ENCODE measurements around the gene MED1. TPM values are rescaled to one million over a fixed set of nuclear protein-coding genes. Genes with fewer than 3 reads are reported as not detected.

The MED1 gene
- total RNA-seq, 1 donor from 2014 or later: 39.9 TPM

- DNase-seq (ENCODE audit: low read depth): no peak
- TF ChIP-seq CTCF (IDR thresholded peaks at IDR 0.05; ENCODE audit: insufficient read depth, low read length, poor library complexity, severe bottlenecking): no peak
- no peaks in the 10 kb centered on the region for H3K36me3 ChIP-seq (ENCODE audit: control insufficient read depth, insufficient read depth, low read length)
- no peak overlapping the region for H3K4me3 ChIP-seq (ENCODE audit: low read depth, low read length)
- H3K27me3 ChIP-seq (ENCODE audit: control insufficient read depth, insufficient read depth, low read length): no peaks in the 10 kb centered on the region
Observed at GRCh38 chr17:39360537-39360936, 90.5 kb downstream of the MED1 start.

GRCh38 chr17:39359994-39360393 is 91.1 kb downstream of the MED1 start:
- Histone ChIP-seq H3K27me3 (ENCODE audit: control insufficient read depth, insufficient read depth, low read length) (no peaks in the 10 kb centered on the region), H3K36me3 (ENCODE audit: control insufficient read depth, insufficient read depth, low read length) (no peaks in the 10 kb centered on the region), H3K4me3 (ENCODE audit: low read depth, low read length) (no peak overlapping the region)
- no peak for DNase-seq (ENCODE audit: low read depth)
- TF ChIP-seq CTCF (IDR thresholded peaks at IDR 0.05; ENCODE audit: insufficient read depth, low read length, poor library complexity, severe bottlenecking): no peak

- no peak for TF ChIP-seq CTCF (IDR thresholded peaks at IDR 0.05; ENCODE audit: insufficient read depth, low read length, poor library complexity, severe bottlenecking)
- Histone ChIP-seq H3K4me3 (ENCODE audit: low read depth, low read length) (no peak overlapping the region), H3K27me3 (ENCODE audit: control insufficient read depth, insufficient read depth, low read length) (no peaks in the 10 kb centered on the region), H3K36me3 (ENCODE audit: control insufficient read depth, insufficient read depth, low read length) (no peaks in the 10 kb centered on the region)
- DNase-seq (ENCODE audit: low read depth): no peak
Observed at GRCh38 chr17:39357986-39358385, 93.1 kb downstream of the MED1 start.

GRCh38 chr17:39357488-39357887 is 93.6 kb downstream of the MED1 start:
- DNase-seq (ENCODE audit: low read depth): no peak

More at GRCh38 chr17:39357488-39357887, 93.6 kb downstream of the MED1 start:
- no peak overlapping the region for H3K4me3 ChIP-seq (ENCODE audit: low read depth, low read length)
- H3K36me3 ChIP-seq (ENCODE audit: control insufficient read depth, insufficient read depth, low read length): no peaks in the 10 kb centered on the region
- H3K27me3 ChIP-seq (ENCODE audit: control insufficient read depth, insufficient read depth, low read length): no peaks in the 10 kb centered on the region
- TF ChIP-seq CTCF (IDR thresholded peaks at IDR 0.05; ENCODE audit: insufficient read depth, low read length, poor library complexity, severe bottlenecking): no peak

Other genes starting within 250 kb of the MED1 start
- gene STAC2, start 225.3 kb downstream of the MED1 start, total RNA-seq: not detected in 2 replicates
- 12.1 and 16.3 TPM in 2 replicates for gene FBXL20, start 49.6 kb downstream of the MED1 start, total RNA-seq
- 34.2 and 38.7 TPM in 2 replicates for gene CDK12, start 10.2 kb upstream of the MED1 start, total RNA-seq
- not detected in 2 replicates for gene NEUROD2, start 156.7 kb upstream of the MED1 start, total RNA-seq
- not detected in 2 replicates for gene PPP1R1B, start 175.7 kb upstream of the MED1 start, total RNA-seq
- gene STARD3, start 185.9 kb upstream of the MED1 start, total RNA-seq: 52.6 and 82.4 TPM in 2 replicates
- 0.55 and 0.84 TPM in 2 replicates for gene TCAP, start 214.1 kb upstream of the MED1 start, total RNA-seq
- gene PNMT, start 217.2 kb upstream of the MED1 start, total RNA-seq: 2.7 TPM in 1 of 2 replicates, not detected in the other
- gene PGAP3, start 236.8 kb upstream of the MED1 start, total RNA-seq: 12.5 and 12.8 TPM in 2 replicates
- 44.1 and 47.2 TPM in 2 replicates for gene ERBB2, start 248.8 kb upstream of the MED1 start, total RNA-seq